Heart right ventricle (tissue), 16 donors: Measurements from ENCODE around the gene TSNAX. TPM values are rescaled to one million over a fixed set of nuclear protein-coding genes. Genes with fewer than 3 reads are reported as not detected.
A peak's percentile ranks its signal among the peaks of the same experiment; 100 is the strongest.

ENCODE experiments used
- ATAC-seq, 8 donors: fragments of 200-7000 bp; cut with Tn5 transposase; one replicate each; pipeline ENCODE4 v1.9.1; 2020; ENCODE audit warnings: mild to moderate bottlenecking in 8 of 8, moderate library complexity in 8 of 8, moderate number of reproducible peaks in 1 of 8
- DNase-seq, 2 donors: peaks; one replicate each; pipeline ENCODE4 v3.0.0-alpha.2; 2020
- H3K27ac ChIP-seq, 10 donors: fragments of 200-600 bp; sonication (generic) in 2 of 10; one replicate each; pipeline versions ENCODE4 v1.5.0 to v1.8.0; 2020 to 2022; ENCODE audit warnings: mild to moderate bottlenecking in 3 of 10
- H3K27me3 ChIP-seq, 7 donors: fragments of 200-600 bp; one replicate each; pipeline ENCODE4 v1.8.0; 2021 to 2022; ENCODE audit warnings: mild to moderate bottlenecking in 2 of 7
- H3K36me3 ChIP-seq, 9 donors: fragments of 200-600 bp; sonication (generic) in 1 of 9; one replicate each; pipeline versions ENCODE4 v1.5.0 to v1.8.0; 2020 to 2022; ENCODE audit warnings: mild to moderate bottlenecking in 2 of 9
- H3K4me1 ChIP-seq, 9 donors: fragments of 200-600 bp; sonication (generic) in 1 of 9; one replicate each; pipeline versions ENCODE4 v1.5.0 to v1.8.0; 2020 to 2022; ENCODE audit warnings: mild to moderate bottlenecking in 4 of 9
- H3K4me3 ChIP-seq, 10 donors: fragments of 200-600 bp; sonication (generic) in 2 of 10; one replicate each; pipeline versions ENCODE4 v1.5.0 to v1.8.0; 2020 to 2022; ENCODE audit warnings: mild to moderate bottlenecking in 7 of 10, moderate library complexity in 2 of 10
- H3K9me3 ChIP-seq, 11 donors: fragments of 200-600 bp in 10 of 11; sonication (generic) in 2 of 11; one replicate each; pipeline versions ENCODE4 v1.5.0 to v1.8.0; 2013 to 2022; ENCODE audit warnings: mild to moderate bottlenecking in 2 of 11, control low read depth in 1 of 11, moderate library complexity in 1 of 11
- WGBS, 2 donors: extraction: QIAGEN DNeasy Blood & Tissue Kit; methylation state at CpG; one replicate each; pipeline ENCODE4 v1.1.7; 2013; ENCODE audit warnings: inconsistent platforms in 1 of 2; 5-methylcytosine and 5-hydroxymethylcytosine counted together
- intact Hi-C, 10 donors: fragments of 100-400 bp; cut with DNase I; formaldehyde crosslinking; loops; one replicate each; pipeline versions ENCODE4 v1.11.1 to v1.14.2; 2022
- polyA plus RNA-seq, 2 donors: library from polyadenylated mRNA; stranded (reverse); fragments of 200-250 nt; gene quantifications; one replicate each; pipeline ENCODE4 v1.2.3, GENCODE V29; 2013
- total RNA-seq, 10 donors: library from RNA; stranded (reverse); fragmentation: NEBNext Ultra II Directional in 3 of 10; extraction: Animal tissue kit (Norgen Biotek cat#: 25700) in 3 of 10; gene quantifications; one replicate each; pipeline versions ENCODE4 v1.2.1 to v1.2.4, GENCODE V29; 2021 to 2023
- TF ChIP-seq, protein P1 (sequence below), 9 donors: fragments of 200-600 bp; sonication (generic) in 2 of 9; IDR thresholded peaks; one replicate each; pipeline versions ENCODE4 v1.5.0 to v1.8.0; 2021 to 2022; ENCODE audit warnings: antibody characterized with exemption in 9 of 9, mild to moderate bottlenecking in 5 of 9, moderate library complexity in 1 of 9
- donor health status: Arrhythmogenic right ventricular cardiomyopathy.
- donor health status: ischemic (EF 13 %, LVEDD 7.1; RV severe dilation, severe dysfunction).
- donor health status: healthy with polysubstance abuse.
- donor health status: DM: no; HTN: yes; CAD: no.
- donor health status: DM: no; HTN: no; CAD: no.
- donor health status: ischemic (EF 25% LVEDD 6.9; RV normal size, moderate dysfunction).
- donor health status: ischemic (EF 25% LVEDD 5.7; RV mildly dilated, moderate dysfunction).
- donor health status: healthy.
- donor health status: DM: yes; HTN: yes; CAD: no.
- donor health status: Ischemic cardiomyopathy.
- donor health status: ischemic (EF 35%, LVEDD 5.7; RV mildly dilated, moderate dysfunction).
- donor health status: nonischemic (EF 11% LVEDD 7.7; RV severe dilation, severe dysfunction).
- donor health status: DM: yes; HTN: yes; CAD: no.
- donor health status: PGD.
- donor health status: ischemic (EF 29% LVEDD 5.4; RV normal size, mild dysfunction).
- donor health status: nonischemic (EF 23%, LVEDD 6.1; RV moderate dilation, normal function).

TSNAX gene
- total and polyA plus RNA-seq, 12 donors, result 11.8 to 37.9 (median 32.0) TPM

- intact Hi-C loops, result loop anchor here in 3 of 10 donors (5.0 to 10.0 kb wide), 3 partner anchors 178 to 356 kb away; partner anchors contain the start of genes EGLN1 (in 1 of the 3) and GNPAT (in 1 of the 3)
- Histone ChIP-seq H3K27ac (peak overlapping the region in 9 of 10 donors; percentile 50 to 83 (median 70)), H3K36me3 (no peaks in the 10 kb centered on the region), H3K4me3 (no peak overlapping the region), H3K4me1 (peaks cover 8 to 62% (median 29%) of the 10 kb centered on the region in 9 donors), H3K9me3 (no peaks in the 10 kb centered on the region), H3K27me3 (no peaks in the 10 kb centered on the region)
- DNase-seq (no peak), ATAC-seq (peak in 5 of 8 donors; percentile 32 to 69 (median 44))
- TF ChIP-seq, protein P1, sequence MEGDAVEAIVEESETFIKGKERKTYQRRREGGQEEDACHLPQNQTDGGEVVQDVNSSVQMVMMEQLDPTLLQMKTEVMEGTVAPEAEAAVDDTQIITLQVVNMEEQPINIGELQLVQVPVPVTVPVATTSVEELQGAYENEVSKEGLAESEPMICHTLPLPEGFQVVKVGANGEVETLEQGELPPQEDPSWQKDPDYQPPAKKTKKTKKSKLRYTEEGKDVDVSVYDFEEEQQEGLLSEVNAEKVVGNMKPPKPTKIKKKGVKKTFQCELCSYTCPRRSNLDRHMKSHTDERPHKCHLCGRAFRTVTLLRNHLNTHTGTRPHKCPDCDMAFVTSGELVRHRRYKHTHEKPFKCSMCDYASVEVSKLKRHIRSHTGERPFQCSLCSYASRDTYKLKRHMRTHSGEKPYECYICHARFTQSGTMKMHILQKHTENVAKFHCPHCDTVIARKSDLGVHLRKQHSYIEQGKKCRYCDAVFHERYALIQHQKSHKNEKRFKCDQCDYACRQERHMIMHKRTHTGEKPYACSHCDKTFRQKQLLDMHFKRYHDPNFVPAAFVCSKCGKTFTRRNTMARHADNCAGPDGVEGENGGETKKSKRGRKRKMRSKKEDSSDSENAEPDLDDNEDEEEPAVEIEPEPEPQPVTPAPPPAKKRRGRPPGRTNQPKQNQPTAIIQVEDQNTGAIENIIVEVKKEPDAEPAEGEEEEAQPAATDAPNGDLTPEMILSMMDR (IDR thresholded peaks at IDR 0.05), result no peak
- 31 to 46% methylated on average over 7 of the region's 7 CpGs for WGBS, 2 donors
Measured at GRCh38 chr1:231600458-231600976, 72.0 kb downstream of the TSNAX start.

DNA sequence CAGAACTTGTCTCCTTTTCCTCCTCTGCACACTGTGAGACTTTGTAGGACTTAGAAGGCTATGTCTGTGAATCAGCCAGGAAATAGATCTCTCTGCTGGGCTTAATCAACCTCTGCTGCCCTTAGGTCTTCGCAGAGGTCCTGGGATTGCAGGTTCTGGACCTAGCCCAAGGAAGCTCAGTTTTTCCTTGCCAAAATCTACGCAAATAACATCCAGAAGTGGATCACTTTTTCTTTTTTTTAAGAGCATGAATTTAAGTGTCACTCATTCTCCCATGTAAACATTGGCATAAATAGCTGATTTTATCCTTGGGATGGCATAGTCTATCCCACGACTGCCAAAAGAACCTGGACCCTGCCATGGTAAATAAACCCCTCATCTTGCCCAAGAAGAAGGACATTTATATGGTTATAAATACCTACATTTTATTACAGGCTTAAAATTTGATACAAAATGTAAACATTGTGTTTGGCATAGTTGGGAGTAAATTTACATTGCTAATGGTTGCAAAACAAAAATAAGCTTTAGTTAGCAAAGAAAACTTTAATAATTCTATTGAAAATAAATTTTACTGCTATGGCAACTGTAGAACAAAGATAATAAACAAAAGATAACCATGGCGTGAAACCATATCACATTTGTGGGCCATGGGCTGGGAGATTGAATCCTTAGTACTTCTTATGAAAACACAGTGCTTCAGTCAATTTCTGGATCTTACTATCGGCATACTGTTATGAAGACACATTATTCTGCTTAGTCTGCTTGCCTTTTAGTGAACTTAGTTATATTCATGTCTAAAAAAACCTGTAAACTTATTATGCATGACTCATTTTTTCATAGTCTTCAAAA, 73.6 kb downstream of the TSNAX start:
- peak overlapping the region in 8 of 10 donors; percentile 49 to 83 (median 64) for H3K27ac ChIP-seq
- ATAC-seq (peak in 7 of 8 donors; percentile 43 to 88 (median 76)), DNase-seq (peak in 1 of 2 donors; percentile 50)
- H3K9me3 ChIP-seq, result no peaks in the 10 kb centered on the region
- no peaks in the 10 kb centered on the region for H3K36me3 ChIP-seq
- TF ChIP-seq, protein P1 (IDR thresholded peaks at IDR 0.05), result no peak
- 38 to 49% methylated on average over 5 of the region's 5 CpGs for WGBS, 2 donors
- H3K27me3 ChIP-seq, result no peaks in the 10 kb centered on the region
- peaks cover 8 to 57% (median 29%) of the 10 kb centered on the region in 9 donors for H3K4me1 ChIP-seq
- intact Hi-C loops, result loop anchor here in 3 of 10 donors (5.0 to 10.0 kb wide), 3 partner anchors 180 to 357 kb away; partner anchors contain the start of genes EGLN1 (in 1 of the 3) and GNPAT (in 1 of the 3)
- no peak overlapping the region for H3K4me3 ChIP-seq

DNA sequence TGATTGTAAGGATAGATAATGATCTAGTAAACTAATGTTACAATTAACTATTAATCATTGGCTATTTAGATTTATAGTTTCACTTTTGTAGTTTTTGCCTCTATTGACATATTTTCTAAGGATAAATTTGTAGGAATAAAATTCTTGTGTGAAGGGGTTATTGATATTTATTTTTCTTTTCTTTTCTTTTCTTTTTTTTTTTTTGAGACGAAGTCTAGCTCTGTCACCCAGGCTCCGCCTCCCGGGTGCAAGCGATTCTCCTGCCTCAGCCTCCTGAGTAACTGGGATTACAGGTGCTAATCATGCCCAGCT, 74.2 kb downstream of the TSNAX start:
- Histone ChIP-seq H3K27ac (peak overlapping the region in 7 of 10 donors; percentile 15 to 83 (median 70)), H3K36me3 (no peaks in the 10 kb centered on the region), H3K4me3 (no peak overlapping the region), H3K4me1 (peaks cover 8 to 57% (median 29%) of the 10 kb centered on the region in 9 donors), H3K27me3 (no peaks in the 10 kb centered on the region), H3K9me3 (no peaks in the 10 kb centered on the region)
- ATAC-seq (no peak), DNase-seq (no peak)
- TF ChIP-seq, protein P1 (IDR thresholded peaks at IDR 0.05), result no peak
- 86 to 90% methylated on average over 4 of the region's 4 CpGs for WGBS, 2 donors
- intact Hi-C loops, result loop anchor here in 3 of 10 donors (5.0 to 10.0 kb wide), 3 partner anchors 180 to 358 kb away; partner anchors contain the start of genes EGLN1 (in 1 of the 3) and GNPAT (in 1 of the 3)

- intact Hi-C loops, result loop anchor here in 4 of 10 donors (2.0 to 10.0 kb wide), 4 partner anchors 181 to 359 kb away; partner anchors contain the start of genes EGLN1 (in 1 of the 4) and GNPAT (in 1 of the 4)
Measured at GRCh38 chr1:231603598-231604275, 75.3 kb downstream of the TSNAX start.

More at GRCh38 chr1:231603598-231604275, 75.3 kb downstream of the TSNAX start:
- ATAC-seq (peak in 7 of 8 donors; percentile 37 to 68 (median 59)), DNase-seq (peak in 1 of 2 donors; percentile 27)
- peak overlapping the region in 9 of 10 donors; percentile 4 to 70 (median 36) for H3K27ac ChIP-seq
- peak overlapping the region in 9 of 10 donors; percentile 28 to 58 (median 49) for H3K4me3 ChIP-seq
- TF ChIP-seq, protein P1 (IDR thresholded peaks at IDR 0.05), result peak; percentile 66 to 86 (median 82)
- no peaks in the 10 kb centered on the region for H3K27me3 ChIP-seq
- 29 to 33% methylated on average over 8 of the region's 8 CpGs for WGBS, 2 donors
- peaks cover 0 to 7% (median 0%) of the 10 kb centered on the region in 11 donors for H3K9me3 ChIP-seq
- peaks cover 8 to 48% (median 29%) of the 10 kb centered on the region in 9 donors for H3K4me1 ChIP-seq
- H3K36me3 ChIP-seq, result no peaks in the 10 kb centered on the region
